ENCODE measurements around the gene SERHL2. TPM values are rescaled to one million over a fixed set of nuclear protein-coding genes. Genes with fewer than 3 reads are reported as not detected.
A peak's percentile ranks its signal among the peaks of the same experiment; 100 is the strongest.
"Not testable (repeated sequence)": the region's sequence is repeated elsewhere in the genome, so short reads cannot be mapped to it uniquely, and the experiment has no call there.

The SERHL2 gene
- polyA plus RNA-seq, 3 donors from 2014 or later = 1.9 TPM; not detected in 2

DNA sequence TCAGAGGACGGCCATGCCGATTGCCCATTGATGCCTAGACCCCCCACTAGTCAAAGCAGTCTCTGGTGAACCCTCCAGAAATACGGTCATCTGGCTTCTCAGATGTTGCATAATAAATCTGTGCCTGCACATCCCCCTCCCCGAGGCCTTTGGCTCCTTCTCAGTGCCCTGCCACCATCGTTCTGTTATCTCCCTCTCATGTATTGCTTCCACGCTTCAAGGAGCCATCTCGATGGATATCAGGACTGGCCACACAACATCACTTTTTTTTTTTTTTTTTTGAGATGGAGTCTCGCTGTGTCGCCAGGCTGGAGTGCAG, 32.6 kb upstream of the SERHL2 start:
- Mint-ChIP-seq H3K9me3 (no peaks in the 10 kb centered on the region), H3K4me3 (peak overlapping the region; percentile 30 to 55 (median 53)), H3K27ac (peak overlapping the region in 2 of 6 donors; percentile 38 to 78), H3K36me3 (no peaks in the 10 kb centered on the region), H3K27me3 (ENCODE audit: low read depth in 3 of 3) (peaks cover 2 to 9% (median 2%) of the 10 kb centered on the region in 3 donors), H3K4me1 (peaks cover 14 to 15% of the 10 kb centered on the region in 2 donors)
- DNase-seq = no peak

DNA sequence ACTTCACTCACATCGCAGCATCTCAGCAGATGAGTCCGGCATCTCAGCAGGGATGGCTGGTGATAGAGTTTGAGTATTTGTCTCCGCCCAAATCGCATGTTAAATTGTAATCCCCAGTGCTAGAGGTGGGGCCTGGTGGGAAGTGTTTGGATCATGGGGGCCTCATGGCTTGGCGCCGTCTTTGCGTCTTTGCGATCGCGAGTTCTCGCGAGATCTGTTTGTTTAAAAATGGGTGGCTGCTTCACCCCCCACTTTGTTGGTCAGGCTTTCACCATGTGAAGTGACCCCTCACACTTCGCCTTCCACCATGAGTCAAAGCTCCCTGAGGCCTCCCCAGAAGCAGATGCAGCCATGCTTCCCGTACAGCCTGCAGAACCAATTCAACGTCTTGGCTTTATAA, 31.2 kb upstream of the SERHL2 start:
- Mint-ChIP-seq H3K9me3 (no peaks in the 10 kb centered on the region), H3K4me1 (peaks cover 14 to 15% of the 10 kb centered on the region in 2 donors), H3K4me3 (no peak overlapping the region), H3K36me3 (no peaks in the 10 kb centered on the region), H3K27ac (no peak overlapping the region), H3K27me3 (ENCODE audit: low read depth in 3 of 3) (peaks cover 2 to 9% (median 4%) of the 10 kb centered on the region in 3 donors)
- no peak for DNase-seq

DNA sequence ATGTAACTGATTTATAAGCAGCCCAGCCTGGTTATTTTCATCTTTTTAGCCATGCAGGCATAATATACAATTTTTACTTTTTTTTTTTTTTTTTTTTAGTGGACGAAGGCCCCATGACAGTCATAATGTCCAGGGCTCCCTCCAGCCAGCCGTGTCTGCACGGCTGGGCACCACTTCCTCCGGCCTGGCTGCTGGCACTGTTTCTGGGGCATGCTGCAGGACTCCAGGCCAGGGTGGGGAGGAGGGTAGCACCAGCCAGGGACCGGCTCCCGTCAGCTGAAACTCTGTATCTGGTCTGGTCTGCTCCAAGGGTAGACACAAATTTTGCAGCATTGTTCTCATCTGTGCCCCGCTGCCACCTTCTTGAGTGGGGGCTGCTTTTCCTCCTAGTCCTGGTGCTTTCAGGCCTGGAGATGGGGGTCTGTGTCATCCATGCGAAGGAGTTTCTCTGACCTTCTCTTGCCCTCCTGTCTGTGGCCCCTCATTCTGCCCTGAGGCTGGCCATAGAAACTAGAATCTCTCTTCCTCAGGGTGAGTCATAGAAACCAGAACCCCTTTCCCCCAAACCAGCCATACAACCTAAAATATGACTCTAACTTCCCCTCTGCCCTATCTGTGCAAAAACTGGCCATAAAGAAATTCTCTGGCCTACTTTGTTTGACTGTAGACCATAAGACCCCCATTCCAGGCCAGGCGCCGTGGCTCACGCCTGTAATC, 25.0 kb upstream of the SERHL2 start:
- H3K4me1 Mint-ChIP-seq = peaks cover 2 to 5% of the 10 kb centered on the region in 2 donors
- no peaks in the 10 kb centered on the region for H3K36me3 Mint-ChIP-seq
- no peaks in the 10 kb centered on the region for H3K9me3 Mint-ChIP-seq
- DNase-seq = no peak
- H3K27ac Mint-ChIP-seq = no peak overlapping the region
- no peak overlapping the region for H3K4me3 Mint-ChIP-seq
- peaks cover 0 to 8% (median 4%) of the 10 kb centered on the region in 3 donors for H3K27me3 Mint-ChIP-seq (ENCODE audit: low read depth in 3 of 3)

DNA sequence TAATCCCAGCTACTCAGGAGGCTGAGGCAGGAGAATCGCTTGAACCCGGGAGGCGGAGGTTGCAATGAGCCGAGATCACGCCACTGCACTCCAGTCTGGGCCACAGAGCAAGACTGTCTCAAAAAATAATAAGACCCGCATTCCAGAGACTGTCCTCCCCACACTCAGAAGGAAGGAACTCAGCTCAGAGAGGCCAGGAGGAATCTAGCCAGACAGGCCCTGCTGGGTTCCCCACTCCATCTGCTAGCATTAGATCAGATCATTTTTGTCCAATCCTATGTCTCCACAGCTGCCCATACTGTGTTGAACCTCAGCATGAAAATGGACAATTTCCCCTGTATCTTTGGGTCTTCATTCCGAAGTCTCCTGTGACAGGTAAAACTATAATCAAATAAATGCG, 24.3 kb upstream of the SERHL2 start:
- not testable (repeated sequence) for H3K27ac Mint-ChIP-seq, H3K9me3 Mint-ChIP-seq, H3K4me3 Mint-ChIP-seq

DNA sequence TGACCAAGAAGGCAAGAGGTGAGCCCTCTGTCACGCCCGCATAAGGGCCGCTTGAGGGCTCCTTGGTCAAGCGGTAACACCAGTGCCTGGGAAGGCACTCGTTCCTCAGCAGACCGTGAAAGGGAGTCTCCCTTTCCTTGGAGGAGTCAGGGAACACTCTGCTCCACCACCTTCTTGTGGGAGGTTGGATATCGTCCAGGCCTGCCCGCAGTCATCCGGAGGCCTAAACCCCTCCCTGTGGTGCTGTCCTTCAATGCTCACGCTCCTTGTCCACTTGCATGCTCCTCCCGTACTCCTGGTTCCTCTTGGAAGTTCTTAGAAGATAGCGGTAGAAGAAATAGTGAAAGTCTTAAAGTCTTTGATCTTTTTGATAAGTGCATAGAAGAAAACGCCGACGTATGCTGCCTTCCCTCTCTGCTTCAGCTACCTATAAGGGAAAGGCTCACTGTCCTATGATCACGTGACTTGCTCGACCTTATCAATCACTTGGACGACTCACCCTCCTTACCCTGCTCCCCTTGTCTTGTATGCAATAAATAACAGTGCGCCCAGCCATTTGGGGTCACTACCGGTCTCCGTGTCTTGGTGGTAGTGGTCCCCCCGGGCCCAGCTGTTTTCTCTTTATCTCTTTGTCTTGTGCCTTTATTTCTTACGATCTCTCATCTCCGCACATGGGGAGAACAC, 22.2 kb upstream of the SERHL2 start:
- H3K4me3 Mint-ChIP-seq; DNase-seq; H3K9me3 Mint-ChIP-seq; H3K4me1 Mint-ChIP-seq; H3K36me3 Mint-ChIP-seq; H3K27me3 Mint-ChIP-seq (ENCODE audit: low read depth in 3 of 3); H3K27ac Mint-ChIP-seq: not testable (repeated sequence)

More for the DNA sequence above, 24.3 kb upstream of the SERHL2 start:
- DNase-seq; H3K27me3 Mint-ChIP-seq (ENCODE audit: low read depth in 3 of 3); H3K4me1 Mint-ChIP-seq; H3K36me3 Mint-ChIP-seq: not testable (repeated sequence)

DNA sequence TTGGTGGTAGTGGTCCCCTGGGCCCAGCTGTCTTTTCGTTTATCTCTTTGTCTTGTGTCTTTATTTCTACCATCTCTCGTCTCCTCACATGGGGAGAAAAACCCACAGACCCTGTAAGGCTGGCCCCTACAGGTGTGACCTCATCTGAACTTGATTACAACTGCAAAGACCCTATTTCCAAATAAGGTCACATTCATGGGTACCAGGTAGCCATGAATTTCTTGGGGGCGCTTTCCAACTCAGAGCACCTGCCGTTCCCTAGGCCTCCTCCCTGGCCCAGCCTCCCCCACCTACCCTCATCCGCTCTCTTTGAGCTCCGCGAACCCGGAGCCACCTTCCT, 20.1 kb upstream of the SERHL2 start:
- Mint-ChIP-seq H3K4me1 (peaks cover 2 to 9% of the 10 kb centered on the region in 2 donors), H3K27me3 (ENCODE audit: low read depth in 3 of 3) (peaks cover 3 to 6% (median 4%) of the 10 kb centered on the region in 3 donors), H3K4me3 (peak overlapping the region; percentile 81 to 94 (median 83)), H3K27ac (peak overlapping the region; percentile 91 to 97 (median 94)), H3K36me3 (no peaks in the 10 kb centered on the region), H3K9me3 (no peaks in the 10 kb centered on the region)
- DNase-seq = no peak

DNA sequence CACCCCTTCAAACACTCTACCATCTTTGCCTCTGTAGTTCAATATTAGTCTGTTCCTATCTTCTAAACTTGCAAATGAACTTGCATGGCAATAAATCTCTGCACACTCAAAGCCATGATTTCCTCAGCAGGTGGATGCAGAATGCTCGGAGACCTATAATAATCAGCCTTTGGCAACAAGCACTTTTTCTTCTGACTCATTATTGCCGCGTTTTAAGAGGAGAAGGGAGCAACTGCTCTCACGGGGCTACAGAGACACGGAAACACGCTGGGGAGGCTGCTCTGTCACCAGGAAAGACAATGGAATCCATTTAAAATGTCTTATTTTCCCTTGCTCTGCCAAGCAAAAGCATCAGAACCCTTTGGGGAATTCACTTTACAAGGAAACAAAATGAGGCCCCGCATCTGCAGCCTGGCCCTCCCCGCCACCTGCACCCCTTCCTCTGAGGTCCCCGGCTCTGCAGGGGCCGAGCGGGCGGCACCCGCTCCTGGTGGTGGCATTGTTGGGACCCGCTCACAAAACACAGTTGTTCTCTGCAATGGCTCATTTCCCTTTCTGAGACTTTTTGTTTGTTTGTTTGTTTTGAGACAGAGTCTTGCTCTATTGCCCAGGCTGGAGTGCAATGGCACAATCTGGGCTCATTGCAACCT, 18.5 kb upstream of the SERHL2 start:
- not testable (repeated sequence) for H3K4me1 Mint-ChIP-seq; H3K36me3 Mint-ChIP-seq; H3K4me3 Mint-ChIP-seq; H3K27ac Mint-ChIP-seq; DNase-seq; H3K9me3 Mint-ChIP-seq; H3K27me3 Mint-ChIP-seq (ENCODE audit: low read depth in 3 of 3)

DNA sequence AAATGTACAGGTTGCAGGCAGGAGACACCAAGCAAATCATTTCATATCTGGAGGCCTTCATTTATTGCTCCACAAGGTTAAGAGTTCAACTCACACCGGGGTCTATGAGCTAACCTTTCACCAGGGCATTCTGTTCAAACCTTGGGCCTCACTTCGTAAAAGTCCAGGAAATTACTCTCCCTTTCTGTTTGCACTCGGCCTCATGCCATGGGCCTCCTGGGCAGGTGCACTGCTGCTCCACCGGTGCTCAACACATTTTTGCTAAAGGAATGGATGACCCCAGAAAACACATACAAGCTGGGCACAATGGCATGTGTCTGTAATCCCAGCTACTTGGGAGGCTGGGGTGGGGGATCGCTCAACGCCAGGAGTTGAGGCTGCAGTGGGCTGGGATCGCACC, 17.6 kb upstream of the SERHL2 start:
- peaks cover 3 to 6% (median 3%) of the 10 kb centered on the region in 3 donors for H3K27me3 Mint-ChIP-seq (ENCODE audit: low read depth in 3 of 3)
- no peaks in the 10 kb centered on the region for H3K36me3 Mint-ChIP-seq
- no peak overlapping the region for H3K27ac Mint-ChIP-seq
- H3K4me1 Mint-ChIP-seq = peaks cover 2 to 9% of the 10 kb centered on the region in 2 donors
- no peak overlapping the region for H3K4me3 Mint-ChIP-seq
- DNase-seq = no peak
- H3K9me3 Mint-ChIP-seq = no peaks in the 10 kb centered on the region

DNA sequence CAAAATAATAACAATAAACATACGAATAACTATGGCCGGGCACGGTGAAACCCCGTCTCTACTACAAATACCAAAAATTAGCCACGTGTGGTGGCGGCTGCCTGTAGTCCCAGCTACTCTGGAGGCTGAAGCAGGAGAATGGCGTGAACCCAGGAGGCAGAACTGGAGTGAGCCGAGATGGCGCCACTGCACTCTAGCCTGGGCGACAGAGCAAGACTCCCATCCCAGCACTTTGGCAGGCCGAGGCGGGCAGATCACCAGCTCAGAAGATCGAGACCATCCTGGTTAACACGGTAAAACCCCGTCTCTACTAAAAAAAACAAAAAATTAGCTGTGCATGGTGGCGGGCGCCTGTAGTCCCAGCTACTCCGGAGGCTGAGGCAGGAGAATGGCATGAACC, 17.1 kb upstream of the SERHL2 start:
- H3K27ac Mint-ChIP-seq; H3K27me3 Mint-ChIP-seq (ENCODE audit: low read depth in 3 of 3); DNase-seq; H3K4me3 Mint-ChIP-seq; H3K9me3 Mint-ChIP-seq; H3K36me3 Mint-ChIP-seq; H3K4me1 Mint-ChIP-seq: not testable (repeated sequence)

DNA sequence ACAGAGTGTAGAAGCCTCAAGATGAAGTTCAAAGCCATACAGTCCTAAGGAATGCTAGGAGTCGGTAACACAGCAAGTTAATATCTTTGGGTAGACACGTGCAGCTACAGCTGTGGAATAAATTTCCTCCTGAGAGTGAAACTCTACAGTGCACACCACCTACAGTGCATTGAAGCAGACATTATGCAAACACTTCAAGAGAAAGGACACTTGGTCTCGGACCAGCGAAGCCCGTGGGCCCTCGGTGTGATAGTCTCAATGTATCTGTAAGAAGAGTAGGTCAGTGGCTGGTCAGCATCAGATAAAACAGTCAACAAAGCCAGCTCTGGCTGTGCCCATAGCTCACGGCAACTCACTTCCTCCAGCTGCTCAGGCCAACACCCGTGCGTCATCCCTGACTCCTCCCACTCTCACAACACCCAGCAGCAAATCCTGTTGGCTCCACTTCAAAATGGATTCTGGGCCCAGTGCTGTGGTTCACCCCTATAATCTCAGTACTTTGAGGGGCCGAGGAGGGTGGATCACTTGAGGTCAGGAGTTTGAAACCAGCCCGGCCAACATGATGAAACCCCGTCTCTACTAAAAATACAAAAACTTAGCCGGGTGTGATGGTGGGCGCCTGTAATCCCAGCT, 16.4 kb upstream of the SERHL2 start:
- not testable (repeated sequence) for DNase-seq

DNA sequence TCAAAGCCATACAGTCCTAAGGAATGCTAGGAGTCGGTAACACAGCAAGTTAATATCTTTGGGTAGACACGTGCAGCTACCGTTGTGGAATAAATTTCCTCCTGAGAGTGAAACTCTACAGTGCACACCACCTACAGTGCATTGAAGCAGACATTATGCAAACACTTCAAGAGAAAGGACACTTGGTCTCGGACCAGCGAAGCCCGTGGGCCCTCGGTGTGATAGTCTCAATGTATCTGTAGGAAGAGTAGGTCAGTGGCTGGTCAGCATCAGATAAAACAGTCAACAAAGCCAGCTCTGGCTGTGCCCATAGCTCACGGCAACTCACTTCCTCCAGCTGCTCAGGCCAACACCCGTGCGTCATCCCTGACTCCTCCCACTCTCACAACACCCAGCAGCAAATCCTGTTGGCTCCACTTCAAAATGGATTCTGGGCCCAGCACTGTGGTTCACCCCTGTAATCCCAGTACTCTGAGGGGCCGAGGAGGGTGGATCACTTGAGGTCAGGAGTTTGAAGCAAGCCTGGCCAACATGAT, 14.5 kb upstream of the SERHL2 start:
- H3K27me3 Mint-ChIP-seq (ENCODE audit: low read depth in 3 of 3); H3K4me3 Mint-ChIP-seq; DNase-seq; H3K27ac Mint-ChIP-seq; H3K4me1 Mint-ChIP-seq; H3K9me3 Mint-ChIP-seq; H3K36me3 Mint-ChIP-seq: not testable (repeated sequence)

More for the DNA sequence above, 16.4 kb upstream of the SERHL2 start:
- H3K27me3 Mint-ChIP-seq (ENCODE audit: low read depth in 3 of 3); H3K27ac Mint-ChIP-seq; H3K36me3 Mint-ChIP-seq; H3K9me3 Mint-ChIP-seq; H3K4me1 Mint-ChIP-seq; H3K4me3 Mint-ChIP-seq: not testable (repeated sequence)

DNA sequence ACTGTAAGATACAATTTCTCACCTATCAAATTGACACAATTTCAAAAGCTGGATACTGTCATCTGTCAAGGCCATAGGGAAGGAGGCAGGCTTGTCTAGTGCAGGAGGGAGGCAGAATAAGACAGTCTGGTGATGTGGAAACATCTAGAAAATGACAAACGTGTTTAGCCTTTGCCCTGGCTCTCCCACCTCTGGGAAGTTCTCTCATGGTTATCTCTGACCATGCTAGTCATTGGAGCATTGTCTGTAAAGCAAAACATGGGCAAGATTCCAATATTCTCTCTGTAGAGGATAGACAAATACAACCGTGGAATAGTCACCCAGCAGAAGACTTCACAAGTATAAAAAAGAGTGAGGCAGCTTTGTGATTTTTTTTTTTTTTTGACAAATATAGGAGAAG, 9.1 kb upstream of the SERHL2 start:
- H3K4me1 Mint-ChIP-seq = no peaks in the 10 kb centered on the region
- DNase-seq = no peak
- no peak overlapping the region for H3K27ac Mint-ChIP-seq
- H3K4me3 Mint-ChIP-seq = no peak overlapping the region
- H3K9me3 Mint-ChIP-seq = no peaks in the 10 kb centered on the region
- H3K36me3 Mint-ChIP-seq = no peaks in the 10 kb centered on the region
- peaks cover 0 to 3% (median 1%) of the 10 kb centered on the region in 3 donors for H3K27me3 Mint-ChIP-seq (ENCODE audit: low read depth in 3 of 3)

DNA sequence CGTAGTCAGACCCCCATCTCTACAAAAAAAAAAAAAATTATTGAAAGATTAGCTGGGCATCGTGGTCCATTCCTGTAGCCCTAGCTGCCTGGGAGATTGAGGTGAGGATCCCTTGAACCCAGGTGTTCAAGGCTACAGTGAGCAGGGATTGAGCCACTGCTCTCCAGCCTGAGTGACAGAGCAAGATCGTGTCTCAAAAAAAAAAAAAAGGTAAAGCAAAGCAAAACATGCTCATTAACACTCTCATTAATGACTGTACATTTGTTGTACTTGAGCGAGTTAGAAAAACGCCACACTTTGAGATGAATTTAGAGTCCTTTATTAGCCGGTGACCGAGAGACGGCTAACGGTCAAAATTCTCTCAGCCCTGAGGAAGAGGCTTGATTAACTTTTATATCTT, 6.2 kb upstream of the SERHL2 start:
- Mint-ChIP-seq H3K27me3 (ENCODE audit: low read depth in 3 of 3) (peaks cover 2 to 5% (median 3%) of the 10 kb centered on the region in 3 donors), H3K36me3 (no peaks in the 10 kb centered on the region), H3K4me3 (no peak overlapping the region), H3K4me1 (peaks cover 5 to 10% of the 10 kb centered on the region in 2 donors), H3K27ac (no peak overlapping the region), H3K9me3 (no peaks in the 10 kb centered on the region)
- DNase-seq = no peak

DNA sequence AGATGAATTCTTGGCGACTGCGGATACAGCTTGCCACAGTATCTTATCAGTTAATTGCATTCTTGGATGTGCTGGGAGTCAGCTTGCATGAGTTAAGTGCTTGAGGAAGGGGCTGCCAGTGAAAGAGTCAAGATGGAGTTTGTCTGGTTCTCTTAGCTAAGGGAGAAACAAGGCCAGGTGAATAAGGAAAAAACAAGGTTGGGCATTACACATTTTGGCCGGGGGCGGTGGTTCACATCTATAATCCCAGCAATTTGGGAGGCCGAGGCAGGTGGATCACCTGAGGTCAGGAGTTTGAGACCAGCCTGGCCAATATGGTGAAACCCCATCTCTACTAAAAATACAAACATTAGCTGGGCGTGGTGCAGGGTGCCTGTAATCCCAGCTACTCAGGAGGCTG, 5.6 kb upstream of the SERHL2 start:
- H3K27ac Mint-ChIP-seq; H3K36me3 Mint-ChIP-seq; H3K9me3 Mint-ChIP-seq; H3K27me3 Mint-ChIP-seq (ENCODE audit: low read depth in 3 of 3); H3K4me3 Mint-ChIP-seq; DNase-seq; H3K4me1 Mint-ChIP-seq: not testable (repeated sequence)
